ENCODE results near the gene DNAJA3. TPM values are rescaled to one million over a fixed set of nuclear protein-coding genes. Genes with fewer than 3 reads are reported as not detected.

The DNAJA3 gene
- total RNA-seq, 1 experiment from 2014 or later, result 64.1 TPM

DNA sequence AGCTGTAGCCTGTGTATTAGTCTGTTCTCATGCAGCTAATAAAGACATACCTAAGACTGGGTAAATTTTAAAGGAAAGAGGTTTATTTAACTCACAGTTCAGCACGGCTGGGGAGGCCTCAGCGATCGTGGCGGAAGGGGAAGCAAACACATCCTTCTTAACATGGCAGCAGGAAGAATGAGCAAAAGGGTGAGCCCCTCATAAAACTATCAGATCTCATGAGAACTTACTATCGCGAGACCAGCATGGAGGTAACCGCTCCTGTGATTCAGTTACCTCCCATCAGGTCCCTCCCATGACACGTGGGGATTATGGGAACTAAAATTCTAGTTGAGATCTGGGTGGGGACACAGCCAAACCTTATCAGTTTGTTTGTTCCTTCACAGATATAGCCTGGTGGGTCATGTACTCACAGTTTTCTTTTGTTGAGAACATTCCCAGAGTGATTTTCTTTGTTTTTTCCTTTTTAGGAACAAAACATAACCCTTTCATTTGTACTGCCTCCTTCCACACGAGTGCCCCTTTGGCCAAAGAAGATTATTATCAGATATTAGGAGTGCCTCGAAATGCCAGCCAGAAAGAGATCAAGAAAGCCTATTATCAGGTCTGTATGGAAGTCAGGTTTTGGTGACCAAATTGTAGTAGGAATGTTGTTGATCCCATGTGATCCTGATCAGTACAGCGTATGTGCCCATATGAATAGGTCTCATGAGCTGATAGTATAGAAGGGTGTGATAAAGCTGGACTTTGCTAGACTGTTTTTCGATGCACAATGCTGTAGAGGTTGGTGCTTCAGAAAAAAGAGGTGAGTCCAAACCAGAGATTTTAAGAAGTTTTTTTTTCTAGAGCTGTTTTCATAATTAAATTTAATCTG lies 8.5 kb downstream of the DNAJA3 start (continued):
- TF ChIP-seq, protein P1, sequence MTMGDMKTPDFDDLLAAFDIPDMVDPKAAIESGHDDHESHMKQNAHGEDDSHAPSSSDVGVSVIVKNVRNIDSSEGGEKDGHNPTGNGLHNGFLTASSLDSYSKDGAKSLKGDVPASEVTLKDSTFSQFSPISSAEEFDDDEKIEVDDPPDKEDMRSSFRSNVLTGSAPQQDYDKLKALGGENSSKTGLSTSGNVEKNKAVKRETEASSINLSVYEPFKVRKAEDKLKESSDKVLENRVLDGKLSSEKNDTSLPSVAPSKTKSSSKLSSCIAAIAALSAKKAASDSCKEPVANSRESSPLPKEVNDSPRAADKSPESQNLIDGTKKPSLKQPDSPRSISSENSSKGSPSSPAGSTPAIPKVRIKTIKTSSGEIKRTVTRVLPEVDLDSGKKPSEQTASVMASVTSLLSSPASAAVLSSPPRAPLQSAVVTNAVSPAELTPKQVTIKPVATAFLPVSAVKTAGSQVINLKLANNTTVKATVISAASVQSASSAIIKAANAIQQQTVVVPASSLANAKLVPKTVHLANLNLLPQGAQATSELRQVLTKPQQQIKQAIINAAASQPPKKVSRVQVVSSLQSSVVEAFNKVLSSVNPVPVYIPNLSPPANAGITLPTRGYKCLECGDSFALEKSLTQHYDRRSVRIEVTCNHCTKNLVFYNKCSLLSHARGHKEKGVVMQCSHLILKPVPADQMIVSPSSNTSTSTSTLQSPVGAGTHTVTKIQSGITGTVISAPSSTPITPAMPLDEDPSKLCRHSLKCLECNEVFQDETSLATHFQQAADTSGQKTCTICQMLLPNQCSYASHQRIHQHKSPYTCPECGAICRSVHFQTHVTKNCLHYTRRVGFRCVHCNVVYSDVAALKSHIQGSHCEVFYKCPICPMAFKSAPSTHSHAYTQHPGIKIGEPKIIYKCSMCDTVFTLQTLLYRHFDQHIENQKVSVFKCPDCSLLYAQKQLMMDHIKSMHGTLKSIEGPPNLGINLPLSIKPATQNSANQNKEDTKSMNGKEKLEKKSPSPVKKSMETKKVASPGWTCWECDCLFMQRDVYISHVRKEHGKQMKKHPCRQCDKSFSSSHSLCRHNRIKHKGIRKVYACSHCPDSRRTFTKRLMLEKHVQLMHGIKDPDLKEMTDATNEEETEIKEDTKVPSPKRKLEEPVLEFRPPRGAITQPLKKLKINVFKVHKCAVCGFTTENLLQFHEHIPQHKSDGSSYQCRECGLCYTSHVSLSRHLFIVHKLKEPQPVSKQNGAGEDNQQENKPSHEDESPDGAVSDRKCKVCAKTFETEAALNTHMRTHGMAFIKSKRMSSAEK (CRISPR knock-in tag; IDR thresholded peaks at IDR 0.05; ENCODE audit: borderline replicate concordance), result no peak

DNA sequence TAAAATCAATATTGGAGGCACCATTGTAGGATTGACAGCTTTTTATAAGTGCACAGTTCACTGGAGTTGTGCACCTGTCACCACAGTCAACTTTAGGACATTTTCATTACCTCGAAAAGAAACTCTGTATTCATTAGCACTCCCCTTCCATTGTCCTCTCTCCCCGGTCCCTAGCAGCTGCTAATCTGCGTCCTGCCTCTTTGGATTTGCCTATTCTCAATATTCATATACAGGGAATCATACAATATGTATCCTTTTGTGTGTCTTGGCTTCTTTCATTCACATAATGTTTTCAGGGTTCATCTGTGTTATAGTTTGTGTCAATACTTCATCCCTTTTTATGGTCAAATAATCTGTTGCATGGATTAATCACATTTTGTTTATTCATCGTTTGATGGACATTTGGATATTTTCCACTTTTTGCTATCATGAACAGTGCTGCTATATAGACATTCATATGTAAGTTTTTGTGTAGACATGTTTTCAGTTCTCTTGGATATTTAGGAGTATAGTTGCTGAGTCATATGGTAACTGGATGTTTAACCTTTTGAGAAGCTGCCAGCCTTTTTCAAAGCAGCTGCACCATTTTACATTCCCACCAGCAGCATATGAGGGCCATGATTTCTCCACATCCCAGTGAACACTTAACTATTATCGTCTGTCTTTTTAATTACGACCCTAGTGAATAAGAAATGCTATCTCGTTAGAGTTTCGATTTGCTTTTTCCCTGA lies 9.8 kb downstream of the DNAJA3 start:
- ChIA-PET CTCF (no interaction called here), POLR2A (no interaction called here)
- no peaks in the 10 kb centered on the region for H3K9me3 Mint-ChIP-seq
- H3K4me3 Mint-ChIP-seq, result no peak overlapping the region
- H3K36me3 Mint-ChIP-seq, result peaks cover 50% of the 10 kb centered on the region
- no peaks in the 10 kb centered on the region for H3K27me3 Mint-ChIP-seq (ENCODE audit: low read depth)
- H3K27ac Mint-ChIP-seq, result no peak overlapping the region
- DNase-seq (ENCODE audit: low spot score) (no peak), ATAC-seq (no peak)
- no peak for TF ChIP-seq NR3C1 (CRISPR knock-in tag; conservative IDR thresholded peaks at IDR 0.05; ENCODE audit: low read depth)
- no peak for TF ChIP-seq NR2C2 (CRISPR knock-in tag; IDR thresholded peaks at IDR 0.05)
- TF ChIP-seq NFE2L1 (CRISPR knock-in tag; IDR thresholded peaks at IDR 0.05), result no peak
- H3K4me1 Mint-ChIP-seq, result no peaks in the 10 kb centered on the region

DNA sequence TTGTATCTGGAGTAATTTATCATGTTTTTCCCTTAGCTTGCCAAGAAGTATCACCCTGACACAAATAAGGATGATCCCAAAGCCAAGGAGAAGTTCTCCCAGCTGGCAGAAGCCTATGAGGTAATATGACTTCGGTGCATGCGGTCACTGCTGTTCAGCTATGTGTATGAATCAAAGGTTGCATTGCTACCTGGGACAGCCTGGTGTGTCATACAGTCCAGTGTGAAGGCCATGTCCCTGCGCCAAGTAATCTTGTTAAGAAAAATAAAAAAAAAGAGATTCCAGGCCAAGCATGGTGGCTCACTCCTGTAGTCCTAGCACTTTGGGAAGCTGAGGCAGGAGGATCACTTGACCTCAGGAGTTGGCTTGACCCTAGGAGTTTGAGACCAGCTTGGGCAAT lies 11.7 kb downstream of the DNAJA3 start:
- no peaks in the 10 kb centered on the region for H3K27me3 Mint-ChIP-seq (ENCODE audit: low read depth)
- CTCF ChIA-PET, result no interaction called here
- no peaks in the 10 kb centered on the region for H3K4me1 Mint-ChIP-seq
- H3K27ac Mint-ChIP-seq, result no peak overlapping the region
- POLR2A ChIA-PET, result interaction anchor here (0.5 to 0.7 kb wide), 2 partner anchors 16 to 202 kb away, joined by 4 read pairs; no protein-coding TSS in a partner anchor
- DNase-seq (ENCODE audit: low spot score), result no peak
- peaks cover 61% of the 10 kb centered on the region for H3K36me3 Mint-ChIP-seq
- H3K9me3 Mint-ChIP-seq, result no peaks in the 10 kb centered on the region
- no peak for ATAC-seq
- H3K4me3 Mint-ChIP-seq, result no peak overlapping the region
- TF ChIP-seq, protein P2, sequence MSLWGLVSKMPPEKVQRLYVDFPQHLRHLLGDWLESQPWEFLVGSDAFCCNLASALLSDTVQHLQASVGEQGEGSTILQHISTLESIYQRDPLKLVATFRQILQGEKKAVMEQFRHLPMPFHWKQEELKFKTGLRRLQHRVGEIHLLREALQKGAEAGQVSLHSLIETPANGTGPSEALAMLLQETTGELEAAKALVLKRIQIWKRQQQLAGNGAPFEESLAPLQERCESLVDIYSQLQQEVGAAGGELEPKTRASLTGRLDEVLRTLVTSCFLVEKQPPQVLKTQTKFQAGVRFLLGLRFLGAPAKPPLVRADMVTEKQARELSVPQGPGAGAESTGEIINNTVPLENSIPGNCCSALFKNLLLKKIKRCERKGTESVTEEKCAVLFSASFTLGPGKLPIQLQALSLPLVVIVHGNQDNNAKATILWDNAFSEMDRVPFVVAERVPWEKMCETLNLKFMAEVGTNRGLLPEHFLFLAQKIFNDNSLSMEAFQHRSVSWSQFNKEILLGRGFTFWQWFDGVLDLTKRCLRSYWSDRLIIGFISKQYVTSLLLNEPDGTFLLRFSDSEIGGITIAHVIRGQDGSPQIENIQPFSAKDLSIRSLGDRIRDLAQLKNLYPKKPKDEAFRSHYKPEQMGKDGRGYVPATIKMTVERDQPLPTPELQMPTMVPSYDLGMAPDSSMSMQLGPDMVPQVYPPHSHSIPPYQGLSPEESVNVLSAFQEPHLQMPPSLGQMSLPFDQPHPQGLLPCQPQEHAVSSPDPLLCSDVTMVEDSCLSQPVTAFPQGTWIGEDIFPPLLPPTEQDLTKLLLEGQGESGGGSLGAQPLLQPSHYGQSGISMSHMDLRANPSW (CRISPR knock-in tag; conservative IDR thresholded peaks at IDR 0.05; ENCODE audit: low read depth), result no peak
- TF ChIP-seq ESRRA (CRISPR knock-in tag; IDR thresholded peaks at IDR 0.05; ENCODE audit: borderline replicate concordance) (no peak), ETV6 (CRISPR knock-in tag; IDR thresholded peaks at IDR 0.05) (no peak)
- TF ChIP-seq, protein P3, sequence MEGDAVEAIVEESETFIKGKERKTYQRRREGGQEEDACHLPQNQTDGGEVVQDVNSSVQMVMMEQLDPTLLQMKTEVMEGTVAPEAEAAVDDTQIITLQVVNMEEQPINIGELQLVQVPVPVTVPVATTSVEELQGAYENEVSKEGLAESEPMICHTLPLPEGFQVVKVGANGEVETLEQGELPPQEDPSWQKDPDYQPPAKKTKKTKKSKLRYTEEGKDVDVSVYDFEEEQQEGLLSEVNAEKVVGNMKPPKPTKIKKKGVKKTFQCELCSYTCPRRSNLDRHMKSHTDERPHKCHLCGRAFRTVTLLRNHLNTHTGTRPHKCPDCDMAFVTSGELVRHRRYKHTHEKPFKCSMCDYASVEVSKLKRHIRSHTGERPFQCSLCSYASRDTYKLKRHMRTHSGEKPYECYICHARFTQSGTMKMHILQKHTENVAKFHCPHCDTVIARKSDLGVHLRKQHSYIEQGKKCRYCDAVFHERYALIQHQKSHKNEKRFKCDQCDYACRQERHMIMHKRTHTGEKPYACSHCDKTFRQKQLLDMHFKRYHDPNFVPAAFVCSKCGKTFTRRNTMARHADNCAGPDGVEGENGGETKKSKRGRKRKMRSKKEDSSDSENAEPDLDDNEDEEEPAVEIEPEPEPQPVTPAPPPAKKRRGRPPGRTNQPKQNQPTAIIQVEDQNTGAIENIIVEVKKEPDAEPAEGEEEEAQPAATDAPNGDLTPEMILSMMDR (IDR thresholded peaks at IDR 0.05), result no peak
- TF ChIP-seq, protein P4, sequence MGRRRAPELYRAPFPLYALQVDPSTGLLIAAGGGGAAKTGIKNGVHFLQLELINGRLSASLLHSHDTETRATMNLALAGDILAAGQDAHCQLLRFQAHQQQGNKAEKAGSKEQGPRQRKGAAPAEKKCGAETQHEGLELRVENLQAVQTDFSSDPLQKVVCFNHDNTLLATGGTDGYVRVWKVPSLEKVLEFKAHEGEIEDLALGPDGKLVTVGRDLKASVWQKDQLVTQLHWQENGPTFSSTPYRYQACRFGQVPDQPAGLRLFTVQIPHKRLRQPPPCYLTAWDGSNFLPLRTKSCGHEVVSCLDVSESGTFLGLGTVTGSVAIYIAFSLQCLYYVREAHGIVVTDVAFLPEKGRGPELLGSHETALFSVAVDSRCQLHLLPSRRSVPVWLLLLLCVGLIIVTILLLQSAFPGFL (CRISPR knock-in tag; IDR thresholded peaks at IDR 0.05; ENCODE audit: borderline replicate concordance), result no peak
- TF ChIP-seq, protein P5, sequence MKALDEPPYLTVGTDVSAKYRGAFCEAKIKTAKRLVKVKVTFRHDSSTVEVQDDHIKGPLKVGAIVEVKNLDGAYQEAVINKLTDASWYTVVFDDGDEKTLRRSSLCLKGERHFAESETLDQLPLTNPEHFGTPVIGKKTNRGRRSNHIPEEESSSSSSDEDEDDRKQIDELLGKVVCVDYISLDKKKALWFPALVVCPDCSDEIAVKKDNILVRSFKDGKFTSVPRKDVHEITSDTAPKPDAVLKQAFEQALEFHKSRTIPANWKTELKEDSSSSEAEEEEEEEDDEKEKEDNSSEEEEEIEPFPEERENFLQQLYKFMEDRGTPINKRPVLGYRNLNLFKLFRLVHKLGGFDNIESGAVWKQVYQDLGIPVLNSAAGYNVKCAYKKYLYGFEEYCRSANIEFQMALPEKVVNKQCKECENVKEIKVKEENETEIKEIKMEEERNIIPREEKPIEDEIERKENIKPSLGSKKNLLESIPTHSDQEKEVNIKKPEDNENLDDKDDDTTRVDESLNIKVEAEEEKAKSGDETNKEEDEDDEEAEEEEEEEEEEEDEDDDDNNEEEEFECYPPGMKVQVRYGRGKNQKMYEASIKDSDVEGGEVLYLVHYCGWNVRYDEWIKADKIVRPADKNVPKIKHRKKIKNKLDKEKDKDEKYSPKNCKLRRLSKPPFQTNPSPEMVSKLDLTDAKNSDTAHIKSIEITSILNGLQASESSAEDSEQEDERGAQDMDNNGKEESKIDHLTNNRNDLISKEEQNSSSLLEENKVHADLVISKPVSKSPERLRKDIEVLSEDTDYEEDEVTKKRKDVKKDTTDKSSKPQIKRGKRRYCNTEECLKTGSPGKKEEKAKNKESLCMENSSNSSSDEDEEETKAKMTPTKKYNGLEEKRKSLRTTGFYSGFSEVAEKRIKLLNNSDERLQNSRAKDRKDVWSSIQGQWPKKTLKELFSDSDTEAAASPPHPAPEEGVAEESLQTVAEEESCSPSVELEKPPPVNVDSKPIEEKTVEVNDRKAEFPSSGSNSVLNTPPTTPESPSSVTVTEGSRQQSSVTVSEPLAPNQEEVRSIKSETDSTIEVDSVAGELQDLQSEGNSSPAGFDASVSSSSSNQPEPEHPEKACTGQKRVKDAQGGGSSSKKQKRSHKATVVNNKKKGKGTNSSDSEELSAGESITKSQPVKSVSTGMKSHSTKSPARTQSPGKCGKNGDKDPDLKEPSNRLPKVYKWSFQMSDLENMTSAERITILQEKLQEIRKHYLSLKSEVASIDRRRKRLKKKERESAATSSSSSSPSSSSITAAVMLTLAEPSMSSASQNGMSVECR (CRISPR knock-in tag; IDR thresholded peaks at IDR 0.05; ENCODE audit: borderline replicate concordance), result no peak
- TF ChIP-seq, protein P6, sequence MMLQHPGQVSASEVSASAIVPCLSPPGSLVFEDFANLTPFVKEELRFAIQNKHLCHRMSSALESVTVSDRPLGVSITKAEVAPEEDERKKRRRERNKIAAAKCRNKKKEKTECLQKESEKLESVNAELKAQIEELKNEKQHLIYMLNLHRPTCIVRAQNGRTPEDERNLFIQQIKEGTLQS (CRISPR knock-in tag; conservative IDR thresholded peaks at IDR 0.05), result no peak
- TF ChIP-seq, protein P7, sequence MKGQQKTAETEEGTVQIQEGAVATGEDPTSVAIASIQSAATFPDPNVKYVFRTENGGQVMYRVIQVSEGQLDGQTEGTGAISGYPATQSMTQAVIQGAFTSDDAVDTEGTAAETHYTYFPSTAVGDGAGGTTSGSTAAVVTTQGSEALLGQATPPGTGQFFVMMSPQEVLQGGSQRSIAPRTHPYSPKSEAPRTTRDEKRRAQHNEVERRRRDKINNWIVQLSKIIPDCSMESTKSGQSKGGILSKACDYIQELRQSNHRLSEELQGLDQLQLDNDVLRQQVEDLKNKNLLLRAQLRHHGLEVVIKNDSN (CRISPR knock-in tag; IDR thresholded peaks at IDR 0.05), result no peak
